Common myeloid progenitor, CD34-positive (primary cell): ENCODE results near the gene RYR2.

Source experiments
- CTCF ChIA-PET: fragments of 350-600 bp; sonication (Branson Sonifier 250); formaldehyde crosslinking; loops from one replicate; lab custom pipeline; 2021; ENCODE audit warnings: antibody characterized with exemption; lab: Charles Lee
- POLR2A ChIA-PET: fragments of 350-600 bp; sonication (Branson Sonifier 250); formaldehyde crosslinking; loops from one replicate; lab custom pipeline; 2021; ENCODE audit warnings: antibody characterized with exemption; lab: Charles Lee
- DNase-seq, 3 donors: peaks; one replicate each; pipeline versions ENCODE4 v3.0.0 to v3.0.0-alpha.2; 2013
- H3K27ac ChIP-seq, 2 experiments: 1 replicate in 1 of 2; 2 replicates in 1 of 2; pipeline ENCODE4 v1.7.0; 2013; ENCODE audit warnings: inconsistent platforms in 2 of 2, low read length in 2 of 2, mild to moderate bottlenecking in 2 of 2, low read depth in 1 of 2, moderate library complexity in 1 of 2; ENCODE audit not compliant: severe bottlenecking in 2 of 2, insufficient read depth in 1 of 2, poor library complexity in 1 of 2
- H3K27me3 ChIP-seq, 5 experiments: replicated peaks in 2 of 5; 1 replicate in 3 of 5; 2 replicates in 2 of 5; pipeline versions ENCODE4 v1.6.1 to v1.7.0; 2013; ENCODE audit warnings: low read length in 4 of 5, mild to moderate bottlenecking in 2 of 5, moderate library complexity in 2 of 5, inconsistent platforms in 1 of 5; ENCODE audit not compliant: insufficient read depth in 5 of 5, control insufficient read depth in 4 of 5
- H3K36me3 ChIP-seq, 4 experiments: 1 replicate in 2 of 4; 2 replicates in 2 of 4; pipeline versions ENCODE4 v1.6.1 to v1.7.0; 2013; ENCODE audit warnings: low read length in 3 of 4, control low read depth in 1 of 4, mild to moderate bottlenecking in 1 of 4; ENCODE audit not compliant: control insufficient read depth in 4 of 4, insufficient read depth in 4 of 4
- H3K4me1 ChIP-seq, 4 experiments: 1 replicate in 3 of 4; 2 replicates in 1 of 4; pipeline versions ENCODE4 v1.6.1 to v1.7.1; 2013; ENCODE audit warnings: low read length in 3 of 4, mild to moderate bottlenecking in 3 of 4, control low read depth in 1 of 4, inconsistent platforms in 1 of 4, moderate library complexity in 1 of 4; ENCODE audit not compliant: control insufficient read depth in 4 of 4, insufficient read depth in 4 of 4; ENCODE audit errors: control extremely low read depth in 1 of 4
- H3K4me3 ChIP-seq, 7 experiments: 1 replicate in 4 of 7; 2 replicates in 3 of 7; pipeline versions ENCODE4 v1.5.1 to v1.7.0; 2013; ENCODE audit warnings: mild to moderate bottlenecking in 7 of 7, low read length in 6 of 7, moderate library complexity in 6 of 7, inconsistent platforms in 2 of 7, low read depth in 2 of 7, control low read depth in 1 of 7; ENCODE audit not compliant: insufficient read depth in 4 of 7, control insufficient read depth in 1 of 7; ENCODE audit errors: extremely low read depth in 1 of 7
- H3K9me3 ChIP-seq, 5 experiments: 1 replicate in 4 of 5; 2 replicates in 1 of 5; pipeline versions ENCODE4 v1.6.1 to v1.7.1; 2013; ENCODE audit warnings: low read length in 4 of 5, mild to moderate bottlenecking in 2 of 5, inconsistent platforms in 1 of 5, low read depth in 1 of 5, moderate library complexity in 1 of 5; ENCODE audit not compliant: control insufficient read depth in 4 of 5, insufficient read depth in 2 of 5; ENCODE audit errors: control extremely low read depth in 1 of 5
- WGBS: methylation state at CpG from one replicate; pipeline ENCODE4 v1.1.5; 2013; ENCODE audit not compliant: insufficient coverage; 5-methylcytosine and 5-hydroxymethylcytosine counted together

The RYR2 gene

GRCh38 chr1:237774246-237774645 lies 732.3 kb downstream of the RYR2 start:
- ChIA-PET POLR2A (no interaction called here), CTCF (interaction anchor here (1.3 kb wide), 1 partner anchor 11 kb away, joined by 3 read pairs; no protein-coding TSS in a partner anchor)
- peaks cover 0 to 2% (median 0%) of the 10 kb centered on the region in 5 experiments for H3K27me3 ChIP-seq
- WGBS = 100% methylated on average over 1 of the region's 4 CpGs
- no peak for DNase-seq
- no peak overlapping the region for H3K4me3 ChIP-seq
- no peak overlapping the region for H3K27ac ChIP-seq
- H3K4me1 ChIP-seq = no peaks in the 10 kb centered on the region
- H3K9me3 ChIP-seq = no peaks in the 10 kb centered on the region
- H3K36me3 ChIP-seq = no peaks in the 10 kb centered on the region

GRCh38 chr1:237779356-237779755 lies 737.4 kb downstream of the RYR2 start:
- POLR2A ChIA-PET = no interaction called here
- H3K4me1 ChIP-seq = no peaks in the 10 kb centered on the region
- H3K9me3 ChIP-seq = no peaks in the 10 kb centered on the region

GRCh38 chr1:237786066-237786719 lies 744.2 kb downstream of the RYR2 start:
- Histone ChIP-seq H3K4me3 (no peak overlapping the region), H3K9me3 (peaks cover 0 to 2% (median 0%) of the 10 kb centered on the region in 5 experiments), H3K27me3 (no peaks in the 10 kb centered on the region), H3K4me1 (no peaks in the 10 kb centered on the region), H3K27ac (no peak overlapping the region), H3K36me3 (no peaks in the 10 kb centered on the region)
- POLR2A ChIA-PET = no interaction called here
- CTCF ChIA-PET = no interaction called here
- DNase-seq = no peak
- WGBS = 100% methylated on average over 8 of the region's 11 CpGs

More at GRCh38 chr1:237779356-237779755, 737.4 kb downstream of the RYR2 start:
- no peaks in the 10 kb centered on the region for H3K27me3 ChIP-seq
- H3K36me3 ChIP-seq = no peaks in the 10 kb centered on the region
- no peak for DNase-seq
- H3K4me3 ChIP-seq = no peak overlapping the region
- CTCF ChIA-PET = interaction anchor here (0.5 kb wide), 1 partner anchor 1324 kb away, joined by 3 read pairs; no protein-coding TSS in a partner anchor
- H3K27ac ChIP-seq = no peak overlapping the region
- 100% methylated on average over 3 of the region's 3 CpGs for WGBS

GRCh38 chr1:237788069-237788468 lies 746.1 kb downstream of the RYR2 start:
- H3K4me3 ChIP-seq = no peak overlapping the region
- CTCF ChIA-PET = interaction anchor here (1.0 kb wide), 1 partner anchor 19 kb away, joined by 3 read pairs; no protein-coding TSS in a partner anchor

GRCh38 chr1:237789619-237790018 lies 747.6 kb downstream of the RYR2 start:
- peaks cover 0 to 1% (median 0%) of the 10 kb centered on the region in 5 experiments for H3K9me3 ChIP-seq
- H3K4me1 ChIP-seq = peaks cover 6 to 16% (median 9%) of the 10 kb centered on the region in 4 experiments
- no peak for DNase-seq
- 100% methylated on average over 4 of the region's 5 CpGs for WGBS
- no peaks in the 10 kb centered on the region for H3K27me3 ChIP-seq
- no peak overlapping the region for H3K4me3 ChIP-seq
- CTCF ChIA-PET = no interaction called here
- H3K36me3 ChIP-seq = no peaks in the 10 kb centered on the region
- no peak overlapping the region for H3K27ac ChIP-seq
- POLR2A ChIA-PET = no interaction called here

More at GRCh38 chr1:237788069-237788468, 746.1 kb downstream of the RYR2 start:
- Histone ChIP-seq H3K36me3 (no peaks in the 10 kb centered on the region), H3K27me3 (no peaks in the 10 kb centered on the region), H3K9me3 (peaks cover 0 to 2% (median 0%) of the 10 kb centered on the region in 5 experiments), H3K4me1 (peaks cover 0 to 4% (median 1%) of the 10 kb centered on the region in 4 experiments), H3K27ac (no peak overlapping the region)
- DNase-seq = no peak
- 100% methylated on average over 1 of the region's 3 CpGs for WGBS
- POLR2A ChIA-PET = no interaction called here

- WGBS = no CpG with 5 or more reads among the region's 2 CpGs
- POLR2A ChIA-PET = no interaction called here
Measured at GRCh38 chr1:237791592-237791991, 749.6 kb downstream of the RYR2 start.

GRCh38 chr1:237792149-237792548 lies 750.2 kb downstream of the RYR2 start:
- Histone ChIP-seq H3K9me3 (no peaks in the 10 kb centered on the region), H3K4me1 (peaks cover 6 to 16% (median 9%) of the 10 kb centered on the region in 4 experiments), H3K27ac (no peak overlapping the region), H3K27me3 (no peaks in the 10 kb centered on the region), H3K4me3 (no peak overlapping the region), H3K36me3 (no peaks in the 10 kb centered on the region)
- POLR2A ChIA-PET = no interaction called here
- 80% methylated on average over 5 of the region's 7 CpGs for WGBS
- DNase-seq = no peak
- CTCF ChIA-PET = interaction anchor here (1.2 to 1.4 kb wide), 2 partner anchors 9 to 15 kb away, joined by 4 to 8 read pairs; no protein-coding TSS in a partner anchor

More at GRCh38 chr1:237791592-237791991, 749.6 kb downstream of the RYR2 start:
- no peak for DNase-seq
- H3K4me3 ChIP-seq = no peak overlapping the region
- H3K27me3 ChIP-seq = no peaks in the 10 kb centered on the region
- no peaks in the 10 kb centered on the region for H3K9me3 ChIP-seq
- CTCF ChIA-PET = interaction anchor here (1.2 kb wide), 1 partner anchor 10 kb away, joined by 4 read pairs; no protein-coding TSS in a partner anchor
- H3K4me1 ChIP-seq = peaks cover 6 to 16% (median 9%) of the 10 kb centered on the region in 4 experiments
- no peaks in the 10 kb centered on the region for H3K36me3 ChIP-seq
- no peak overlapping the region for H3K27ac ChIP-seq
